HEK293 (cell line): ENCODE measurements around the gene CFAP46.
A peak's percentile ranks its signal among the peaks of the same experiment; 100 is the strongest.

Experiments used
- CTCF ChIA-PET: fragments of 350-600 bp; formaldehyde crosslinking; extraction: SDS; loops from one replicate; lab custom pipeline; 2021; ENCODE audit warnings: antibody characterized with exemption; lab: Yijun Ruan, JAX
- POLR2A ChIA-PET: fragments of 300-600 bp; formaldehyde crosslinking; extraction: SDS; loops from one replicate; lab custom pipeline; 2020; ENCODE audit warnings: antibody characterized with exemption, inconsistent platforms; lab: Yijun Ruan, JAX
- H3K27ac ChIP-seq: fragments of 200-500 bp; sonication (Bioruptor generic); 2 replicates; pipeline ENCODE4 v1.5.1; 2014; ENCODE audit warnings: low read depth, low read length, control low read depth, inconsistent platforms; ENCODE audit errors: extremely low read depth
- H3K36me3 ChIP-seq, 2 experiments: fragments of 200-500 bp in 1 of 2; sonication (Bioruptor generic) in 1 of 2; 1 replicate in 1 of 2; 2 replicates in 1 of 2; pipeline ENCODE4 v1.5.1; 2014 to 2017; ENCODE audit warnings: inconsistent platforms in 2 of 2, low read length in 2 of 2; ENCODE audit not compliant: control insufficient read depth in 2 of 2, insufficient read depth in 1 of 2
- H3K4me1 ChIP-seq: fragments of 200-500 bp; sonication (Bioruptor generic); 2 replicates; pipeline ENCODE4 v1.5.1; 2014; ENCODE audit warnings: mild to moderate bottlenecking, low read length, inconsistent platforms; ENCODE audit not compliant: control insufficient read depth, insufficient read depth
- H3K4me3 ChIP-seq: 2 replicates; pipeline ENCODE4 v1.5.1; 2011; ENCODE audit warnings: low read depth, mild to moderate bottlenecking, control low read depth, low read length, moderate library complexity
- H3K9me3 ChIP-seq: fragments of 200-500 bp; sonication (Bioruptor generic); 2 replicates; pipeline ENCODE4 v1.5.1; 2014; ENCODE audit warnings: low read depth, low read length, inconsistent platforms; ENCODE audit not compliant: control insufficient read depth, insufficient read depth
- GLIS1 ChIP-seq: fragments of 450-650 bp; formaldehyde crosslinking; IDR thresholded peaks from 2 replicates; pipeline ENCODE4 v1.5.1; 2016; ENCODE audit warnings: missing biosample characterization, missing genetic modification characterization
- IKZF3 ChIP-seq: fragments of 450-650 bp; IDR thresholded peaks from 2 replicates; pipeline ENCODE4 v1.5.0; 2018; ENCODE audit warnings: missing biosample characterization, mild to moderate bottlenecking, missing genetic modification characterization, moderate library complexity
- ZFP37 ChIP-seq: fragments of 450-650 bp; formaldehyde crosslinking; IDR thresholded peaks from 2 replicates; pipeline ENCODE4 v1.5.1; 2016; ENCODE audit warnings: missing biosample characterization, missing genetic modification characterization
- ZFP41 ChIP-seq: fragments of 450-650 bp; formaldehyde crosslinking; IDR thresholded peaks from 2 replicates; pipeline ENCODE4 v1.5.1; 2016; ENCODE audit warnings: missing biosample characterization, missing genetic modification characterization, borderline replicate concordance
- ZNF146 ChIP-seq: fragments of 450-650 bp; formaldehyde crosslinking; IDR thresholded peaks from 2 replicates; pipeline ENCODE4 v1.5.1; 2016; ENCODE audit warnings: missing biosample characterization, missing genetic modification characterization
- ZNF155 ChIP-seq: fragments of 450-650 bp; formaldehyde crosslinking; IDR thresholded peaks from 2 replicates; pipeline ENCODE4 v1.5.1; 2016; ENCODE audit warnings: missing biosample characterization, missing genetic modification characterization
- ZNF426 ChIP-seq: fragments of 450-650 bp; formaldehyde crosslinking; IDR thresholded peaks from 2 replicates; pipeline ENCODE4 v1.5.1; 2017; ENCODE audit warnings: missing biosample characterization, missing genetic modification characterization, mild to moderate bottlenecking, inconsistent platforms, moderate library complexity
- ZNF48 ChIP-seq: fragments of 450-650 bp; formaldehyde crosslinking; IDR thresholded peaks from 2 replicates; pipeline ENCODE4 v1.5.1; 2016; ENCODE audit warnings: missing biosample characterization, missing genetic modification characterization
- ZNF658 ChIP-seq: fragments of 450-650 bp; formaldehyde crosslinking; IDR thresholded peaks from 2 replicates; pipeline ENCODE4; 2016; ENCODE audit warnings: missing biosample characterization, missing genetic modification characterization
- ZSCAN23 ChIP-seq: fragments of 450-650 bp; formaldehyde crosslinking; IDR thresholded peaks from 2 replicates; pipeline ENCODE4 v1.5.1; 2016; ENCODE audit warnings: missing biosample characterization, missing genetic modification characterization
- ZSCAN30 ChIP-seq: fragments of 450-650 bp; IDR thresholded peaks from 2 replicates; pipeline ENCODE4 v1.5.1; 2018; ENCODE audit warnings: missing biosample characterization, mild to moderate bottlenecking, missing genetic modification characterization, moderate library complexity
- TF ChIP-seq, protein P1 (sequence below): fragments of 450-650 bp; formaldehyde crosslinking; IDR thresholded peaks from 2 replicates; pipeline ENCODE4 v1.5.1; 2016; ENCODE audit warnings: missing biosample characterization, missing genetic modification characterization, borderline replicate concordance
- TF ChIP-seq, protein P2 (sequence below): fragments of 450-650 bp; formaldehyde crosslinking; IDR thresholded peaks from 2 replicates; pipeline ENCODE4 v1.5.1; 2016; ENCODE audit warnings: missing biosample characterization, missing genetic modification characterization
- TF ChIP-seq, protein P3 (sequence below): fragments of 450-650 bp; formaldehyde crosslinking; IDR thresholded peaks from 2 replicates; pipeline ENCODE4 v1.5.1; 2017; ENCODE audit warnings: missing biosample characterization, missing genetic modification characterization
- TF ChIP-seq, protein P4 (sequence below): fragments of 450-650 bp; formaldehyde crosslinking; IDR thresholded peaks from 2 replicates; pipeline ENCODE4 v1.5.1; 2016; ENCODE audit warnings: missing biosample characterization, missing genetic modification characterization
- TF ChIP-seq, protein P5 (sequence below): fragments of 450-650 bp; formaldehyde crosslinking; IDR thresholded peaks from 2 replicates; pipeline ENCODE4; 2016; ENCODE audit warnings: missing biosample characterization, missing genetic modification characterization
- TF ChIP-seq, protein P6 (sequence below): fragments of 450-650 bp; formaldehyde crosslinking; IDR thresholded peaks from 2 replicates; pipeline ENCODE4 v1.5.1; 2016; ENCODE audit warnings: missing biosample characterization, missing genetic modification characterization, borderline replicate concordance

CFAP46 gene

DNA sequence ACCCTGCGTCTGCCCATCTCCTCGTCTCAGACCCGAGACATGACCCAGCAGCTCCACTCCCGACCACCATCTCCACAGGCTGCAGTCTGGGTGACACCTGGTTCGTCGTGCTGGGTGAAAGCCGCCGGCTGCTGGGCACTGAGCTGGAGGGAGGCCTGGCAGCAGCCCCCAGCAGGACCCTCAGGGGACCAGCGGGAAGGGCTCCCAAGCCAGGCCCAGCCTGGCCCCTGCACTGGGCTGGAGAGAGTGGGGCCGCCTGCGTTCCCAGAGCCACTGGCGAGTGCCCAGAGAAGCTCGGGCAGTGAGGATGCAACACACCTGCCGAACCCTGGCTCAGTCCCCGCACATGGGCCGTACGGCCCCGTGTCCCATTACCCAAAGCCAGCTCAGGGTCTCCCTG, 21.3 kb downstream of the CFAP46 start:
- no peaks in the 10 kb centered on the region for H3K4me1 ChIP-seq
- CTCF ChIA-PET, result no interaction called here
- H3K9me3 ChIP-seq, result no peaks in the 10 kb centered on the region
- no peaks in the 10 kb centered on the region for H3K36me3 ChIP-seq
- H3K27ac ChIP-seq, result no peak overlapping the region
- H3K4me3 ChIP-seq, result no peak overlapping the region
- TF ChIP-seq, protein P1, sequence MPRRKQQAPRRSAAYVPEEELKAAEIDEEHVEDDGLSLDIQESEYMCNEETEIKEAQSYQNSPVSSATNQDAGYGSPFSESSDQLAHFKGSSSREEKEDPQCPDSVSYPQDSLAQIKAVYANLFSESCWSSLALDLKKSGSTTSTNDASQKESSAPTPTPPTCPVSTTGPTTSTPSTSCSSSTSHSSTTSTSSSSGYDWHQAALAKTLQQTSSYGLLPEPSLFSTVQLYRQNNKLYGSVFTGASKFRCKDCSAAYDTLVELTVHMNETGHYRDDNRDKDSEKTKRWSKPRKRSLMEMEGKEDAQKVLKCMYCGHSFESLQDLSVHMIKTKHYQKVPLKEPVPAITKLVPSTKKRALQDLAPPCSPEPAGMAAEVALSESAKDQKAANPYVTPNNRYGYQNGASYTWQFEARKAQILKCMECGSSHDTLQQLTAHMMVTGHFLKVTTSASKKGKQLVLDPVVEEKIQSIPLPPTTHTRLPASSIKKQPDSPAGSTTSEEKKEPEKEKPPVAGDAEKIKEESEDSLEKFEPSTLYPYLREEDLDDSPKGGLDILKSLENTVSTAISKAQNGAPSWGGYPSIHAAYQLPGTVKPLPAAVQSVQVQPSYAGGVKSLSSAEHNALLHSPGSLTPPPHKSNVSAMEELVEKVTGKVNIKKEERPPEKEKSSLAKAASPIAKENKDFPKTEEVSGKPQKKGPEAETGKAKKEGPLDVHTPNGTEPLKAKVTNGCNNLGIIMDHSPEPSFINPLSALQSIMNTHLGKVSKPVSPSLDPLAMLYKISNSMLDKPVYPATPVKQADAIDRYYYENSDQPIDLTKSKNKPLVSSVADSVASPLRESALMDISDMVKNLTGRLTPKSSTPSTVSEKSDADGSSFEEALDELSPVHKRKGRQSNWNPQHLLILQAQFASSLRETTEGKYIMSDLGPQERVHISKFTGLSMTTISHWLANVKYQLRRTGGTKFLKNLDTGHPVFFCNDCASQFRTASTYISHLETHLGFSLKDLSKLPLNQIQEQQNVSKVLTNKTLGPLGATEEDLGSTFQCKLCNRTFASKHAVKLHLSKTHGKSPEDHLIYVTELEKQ, result no peak
- TF ChIP-seq ZNF426, result no peak
- no peak for TF ChIP-seq ZNF658
- TF ChIP-seq ZFP37, result no peak
- no peak for TF ChIP-seq ZSCAN30
- no peak for TF ChIP-seq ZNF48 (tag by site-specific recombination)
- TF ChIP-seq, protein P2, sequence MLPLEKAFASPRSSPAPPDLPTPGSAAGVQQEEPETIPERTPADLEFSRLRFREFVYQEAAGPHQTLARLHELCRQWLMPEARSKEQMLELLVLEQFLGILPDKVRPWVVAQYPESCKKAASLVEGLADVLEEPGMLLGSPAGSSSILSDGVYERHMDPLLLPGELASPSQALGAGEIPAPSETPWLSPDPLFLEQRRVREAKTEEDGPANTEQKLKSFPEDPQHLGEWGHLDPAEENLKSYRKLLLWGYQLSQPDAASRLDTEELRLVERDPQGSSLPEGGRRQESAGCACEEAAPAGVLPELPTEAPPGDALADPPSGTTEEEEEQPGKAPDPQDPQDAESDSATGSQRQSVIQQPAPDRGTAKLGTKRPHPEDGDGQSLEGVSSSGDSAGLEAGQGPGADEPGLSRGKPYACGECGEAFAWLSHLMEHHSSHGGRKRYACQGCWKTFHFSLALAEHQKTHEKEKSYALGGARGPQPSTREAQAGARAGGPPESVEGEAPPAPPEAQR, result no peak
- POLR2A ChIA-PET, result no interaction called here

DNA sequence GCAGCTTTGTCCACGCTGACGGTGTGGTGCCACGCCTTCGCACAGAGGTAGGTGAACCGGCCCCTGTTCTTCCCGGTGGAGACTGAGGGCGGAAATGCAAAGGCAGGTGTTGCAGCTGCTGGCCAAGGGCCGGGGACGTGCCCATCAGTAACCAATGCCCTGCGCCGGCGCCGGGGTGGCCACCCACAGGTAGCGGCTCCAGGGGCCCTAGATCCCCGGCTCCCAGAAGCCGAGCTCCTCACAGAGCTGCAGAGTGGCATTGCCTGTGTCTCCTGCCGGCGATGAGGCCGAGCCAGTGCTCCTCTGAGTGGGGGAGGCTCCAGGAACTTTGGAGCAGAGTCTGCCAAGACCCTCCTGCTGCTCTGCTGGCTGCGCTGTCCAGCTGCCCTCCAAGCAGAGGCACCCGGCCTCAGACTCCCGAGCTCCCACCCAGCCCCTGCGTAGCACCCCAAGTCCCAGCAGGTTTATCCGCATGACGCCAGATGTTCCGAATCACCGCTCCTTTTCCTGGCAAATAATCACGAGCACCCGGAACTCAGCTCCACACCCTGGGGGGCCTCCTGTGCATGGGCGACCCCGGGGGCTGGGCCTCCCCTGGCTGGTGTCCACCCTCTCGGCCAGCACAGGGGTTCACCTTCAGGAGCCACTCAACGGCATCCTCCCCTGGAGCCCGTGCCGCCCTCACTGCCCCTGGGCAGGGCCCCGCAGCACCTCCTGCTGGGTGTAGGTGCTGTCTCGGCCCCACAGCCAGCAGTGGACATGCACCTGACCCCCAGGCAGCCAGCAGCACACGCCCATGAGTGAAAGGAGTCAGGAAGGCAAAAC, 22.1 kb downstream of the CFAP46 start:
- H3K4me1 ChIP-seq, result no peaks in the 10 kb centered on the region
- no peak overlapping the region for H3K27ac ChIP-seq
- H3K9me3 ChIP-seq, result no peaks in the 10 kb centered on the region
- ChIA-PET CTCF (no interaction called here), POLR2A (no interaction called here)
- H3K4me3 ChIP-seq, result no peak overlapping the region
- H3K36me3 ChIP-seq, result no peaks in the 10 kb centered on the region
- no peak for TF ChIP-seq ZSCAN23 (tag by site-specific recombination)
- TF ChIP-seq, protein P3, sequence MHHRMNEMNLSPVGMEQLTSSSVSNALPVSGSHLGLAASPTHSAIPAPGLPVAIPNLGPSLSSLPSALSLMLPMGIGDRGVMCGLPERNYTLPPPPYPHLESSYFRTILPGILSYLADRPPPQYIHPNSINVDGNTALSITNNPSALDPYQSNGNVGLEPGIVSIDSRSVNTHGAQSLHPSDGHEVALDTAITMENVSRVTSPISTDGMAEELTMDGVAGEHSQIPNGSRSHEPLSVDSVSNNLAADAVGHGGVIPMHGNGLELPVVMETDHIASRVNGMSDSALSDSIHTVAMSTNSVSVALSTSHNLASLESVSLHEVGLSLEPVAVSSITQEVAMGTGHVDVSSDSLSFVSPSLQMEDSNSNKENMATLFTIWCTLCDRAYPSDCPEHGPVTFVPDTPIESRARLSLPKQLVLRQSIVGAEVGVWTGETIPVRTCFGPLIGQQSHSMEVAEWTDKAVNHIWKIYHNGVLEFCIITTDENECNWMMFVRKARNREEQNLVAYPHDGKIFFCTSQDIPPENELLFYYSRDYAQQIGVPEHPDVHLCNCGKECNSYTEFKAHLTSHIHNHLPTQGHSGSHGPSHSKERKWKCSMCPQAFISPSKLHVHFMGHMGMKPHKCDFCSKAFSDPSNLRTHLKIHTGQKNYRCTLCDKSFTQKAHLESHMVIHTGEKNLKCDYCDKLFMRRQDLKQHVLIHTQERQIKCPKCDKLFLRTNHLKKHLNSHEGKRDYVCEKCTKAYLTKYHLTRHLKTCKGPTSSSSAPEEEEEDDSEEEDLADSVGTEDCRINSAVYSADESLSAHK (tag by site-specific recombination), result no peak
- peak; percentile 19; the same call in 1 of the 2 replicates for TF ChIP-seq GLIS1 (tag by site-specific recombination)
- TF ChIP-seq ZFP41 (tag by site-specific recombination), result no peak
- TF ChIP-seq, all 188 proteins: peak for 1

DNA sequence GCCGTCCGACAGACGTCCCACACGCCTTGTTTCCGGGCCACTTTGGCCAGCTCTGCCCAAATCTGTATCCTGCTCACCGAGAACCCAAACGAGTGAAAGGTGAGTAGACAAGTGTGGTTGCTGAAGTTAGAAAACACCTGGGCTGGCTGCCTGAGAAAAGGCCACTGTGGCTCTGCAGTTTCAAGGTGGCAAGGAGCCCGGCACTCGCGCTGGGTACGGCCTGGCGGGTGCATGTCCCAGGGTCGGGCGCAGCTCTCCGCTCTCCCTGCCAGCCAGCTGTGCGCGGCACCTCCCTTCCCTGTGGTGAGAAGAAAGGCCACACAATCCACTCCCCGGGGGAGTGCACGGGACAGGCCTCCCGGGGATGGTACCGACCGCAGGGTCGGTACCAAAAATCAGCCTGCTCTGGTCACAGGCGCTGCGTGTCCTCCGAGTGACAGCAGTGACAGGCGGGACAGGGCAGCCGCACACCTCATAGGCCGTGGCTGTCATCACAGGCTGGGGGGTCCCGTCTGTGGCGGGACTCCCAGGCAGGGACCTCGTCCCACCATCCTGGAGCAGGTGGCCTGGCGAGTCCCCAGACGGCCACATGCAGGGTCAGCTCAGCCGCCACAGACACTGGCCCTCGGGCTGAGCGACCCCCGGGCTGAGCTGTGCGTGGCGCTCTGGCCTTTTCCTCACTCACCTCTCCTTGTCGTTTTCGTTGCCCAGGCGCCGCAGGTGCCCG, 22.8 kb downstream of the CFAP46 start:
- H3K36me3 ChIP-seq, result no peaks in the 10 kb centered on the region
- ChIA-PET CTCF (no interaction called here), POLR2A (no interaction called here)
- H3K4me1 ChIP-seq, result no peaks in the 10 kb centered on the region
- TF ChIP-seq, protein P4, sequence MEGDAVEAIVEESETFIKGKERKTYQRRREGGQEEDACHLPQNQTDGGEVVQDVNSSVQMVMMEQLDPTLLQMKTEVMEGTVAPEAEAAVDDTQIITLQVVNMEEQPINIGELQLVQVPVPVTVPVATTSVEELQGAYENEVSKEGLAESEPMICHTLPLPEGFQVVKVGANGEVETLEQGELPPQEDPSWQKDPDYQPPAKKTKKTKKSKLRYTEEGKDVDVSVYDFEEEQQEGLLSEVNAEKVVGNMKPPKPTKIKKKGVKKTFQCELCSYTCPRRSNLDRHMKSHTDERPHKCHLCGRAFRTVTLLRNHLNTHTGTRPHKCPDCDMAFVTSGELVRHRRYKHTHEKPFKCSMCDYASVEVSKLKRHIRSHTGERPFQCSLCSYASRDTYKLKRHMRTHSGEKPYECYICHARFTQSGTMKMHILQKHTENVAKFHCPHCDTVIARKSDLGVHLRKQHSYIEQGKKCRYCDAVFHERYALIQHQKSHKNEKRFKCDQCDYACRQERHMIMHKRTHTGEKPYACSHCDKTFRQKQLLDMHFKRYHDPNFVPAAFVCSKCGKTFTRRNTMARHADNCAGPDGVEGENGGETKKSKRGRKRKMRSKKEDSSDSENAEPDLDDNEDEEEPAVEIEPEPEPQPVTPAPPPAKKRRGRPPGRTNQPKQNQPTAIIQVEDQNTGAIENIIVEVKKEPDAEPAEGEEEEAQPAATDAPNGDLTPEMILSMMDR (tag by site-specific recombination), result no peak
- no peak for TF ChIP-seq IKZF3 (tag by site-specific recombination)
- TF ChIP-seq, protein P5, sequence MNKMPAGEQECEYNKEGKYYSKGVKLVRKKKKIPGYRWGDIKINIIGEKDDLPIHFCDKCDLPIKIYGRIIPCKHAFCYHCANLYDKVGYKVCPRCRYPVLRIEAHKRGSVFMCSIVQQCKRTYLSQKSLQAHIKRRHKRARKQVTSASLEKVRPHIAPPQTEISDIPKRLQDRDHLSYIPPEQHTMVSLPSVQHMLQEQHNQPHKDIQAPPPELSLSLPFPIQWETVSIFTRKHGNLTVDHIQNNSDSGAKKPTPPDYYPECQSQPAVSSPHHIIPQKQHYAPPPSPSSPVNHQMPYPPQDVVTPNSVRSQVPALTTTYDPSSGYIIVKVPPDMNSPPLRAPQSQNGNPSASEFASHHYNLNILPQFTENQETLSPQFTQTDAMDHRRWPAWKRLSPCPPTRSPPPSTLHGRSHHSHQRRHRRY (tag by site-specific recombination), result no peak
- TF ChIP-seq, protein P6, sequence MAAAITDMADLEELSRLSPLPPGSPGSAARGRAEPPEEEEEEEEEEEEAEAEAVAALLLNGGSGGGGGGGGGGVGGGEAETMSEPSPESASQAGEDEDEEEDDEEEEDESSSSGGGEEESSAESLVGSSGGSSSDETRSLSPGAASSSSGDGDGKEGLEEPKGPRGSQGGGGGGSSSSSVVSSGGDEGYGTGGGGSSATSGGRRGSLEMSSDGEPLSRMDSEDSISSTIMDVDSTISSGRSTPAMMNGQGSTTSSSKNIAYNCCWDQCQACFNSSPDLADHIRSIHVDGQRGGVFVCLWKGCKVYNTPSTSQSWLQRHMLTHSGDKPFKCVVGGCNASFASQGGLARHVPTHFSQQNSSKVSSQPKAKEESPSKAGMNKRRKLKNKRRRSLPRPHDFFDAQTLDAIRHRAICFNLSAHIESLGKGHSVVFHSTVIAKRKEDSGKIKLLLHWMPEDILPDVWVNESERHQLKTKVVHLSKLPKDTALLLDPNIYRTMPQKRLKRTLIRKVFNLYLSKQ (tag by site-specific recombination), result no peak
- TF ChIP-seq ZNF155 (tag by site-specific recombination), result no peak
- no peak for TF ChIP-seq ZNF146 (tag by site-specific recombination)
- no peak overlapping the region for H3K27ac ChIP-seq
- H3K4me3 ChIP-seq, result no peak overlapping the region
- H3K9me3 ChIP-seq, result no peaks in the 10 kb centered on the region
